HG03432 (cell line): ENCODE results near the gene KATNAL1.
"Not testable (repeated sequence)": the region's sequence is repeated elsewhere in the genome, so short reads cannot be mapped to it uniquely, and the experiment has no call there.

Experiments
- ATAC-seq: cut with Tn5 transposase; IDR thresholded peaks from one replicate; pipeline ENCODE4 v1.9.1; 2021; ENCODE audit warnings: mild to moderate bottlenecking, moderate library complexity; ENCODE audit not compliant: unreplicated experiment

Gene KATNAL1

DNA sequence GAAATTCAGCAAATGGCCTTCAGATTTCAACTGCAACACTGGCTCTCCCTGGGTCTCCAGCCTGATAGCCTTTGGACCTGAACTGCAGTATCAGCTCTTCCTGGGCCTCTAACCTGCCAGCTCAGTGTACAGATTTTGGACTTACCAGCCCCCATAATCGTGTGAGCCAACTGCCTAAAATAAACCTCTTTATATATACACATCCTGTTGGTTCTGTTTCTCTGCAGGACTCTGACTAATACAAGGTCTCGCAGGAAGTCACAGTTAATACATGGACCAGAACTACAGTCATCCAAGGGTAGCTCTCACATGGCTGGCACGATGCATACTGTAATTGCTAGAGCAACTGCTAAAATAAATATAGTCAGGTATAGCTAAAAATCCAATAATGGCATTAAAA, 85.1 kb downstream of the KATNAL1 start:
- ATAC-seq: no peak

DNA sequence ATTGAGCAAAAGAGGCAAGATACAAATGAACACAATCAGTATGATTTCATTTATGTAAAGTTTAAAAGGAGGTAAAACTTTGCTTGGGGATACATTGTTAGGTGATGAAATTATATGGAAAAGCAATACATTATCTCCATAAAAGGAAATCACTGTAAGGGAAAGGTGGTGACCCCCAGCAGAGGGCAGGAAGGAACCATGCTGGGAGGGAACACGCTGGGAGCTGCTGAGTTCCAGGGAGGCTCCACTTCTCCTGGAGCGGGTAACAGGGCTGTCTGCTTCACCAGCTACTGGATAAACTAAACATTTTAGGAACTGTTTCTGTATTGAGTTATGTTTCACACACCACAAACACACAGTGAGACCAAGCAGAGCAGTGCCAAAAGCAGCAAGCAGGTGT, 91.2 kb downstream of the KATNAL1 start:
- ATAC-seq: no peak

DNA sequence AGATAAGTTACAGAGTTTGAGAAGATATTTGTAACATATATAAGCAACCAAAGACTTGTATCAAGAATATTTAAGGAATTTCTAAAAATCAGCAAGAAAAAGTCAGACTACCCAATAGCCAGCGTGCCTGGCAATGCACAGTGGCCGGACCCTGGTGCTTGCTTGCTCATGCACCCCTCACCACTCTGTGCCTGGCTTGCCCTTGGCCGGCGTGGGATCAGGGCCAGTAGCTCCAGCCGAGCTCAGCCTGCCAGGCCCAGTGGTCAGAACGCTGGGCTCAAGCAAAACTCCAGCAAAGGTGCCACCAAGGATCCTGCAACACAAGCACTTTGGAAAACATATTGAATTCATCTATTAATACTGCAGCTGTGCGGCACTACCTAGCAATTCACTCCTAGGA, 95.1 kb downstream of the KATNAL1 start:
- ATAC-seq: no peak

DNA sequence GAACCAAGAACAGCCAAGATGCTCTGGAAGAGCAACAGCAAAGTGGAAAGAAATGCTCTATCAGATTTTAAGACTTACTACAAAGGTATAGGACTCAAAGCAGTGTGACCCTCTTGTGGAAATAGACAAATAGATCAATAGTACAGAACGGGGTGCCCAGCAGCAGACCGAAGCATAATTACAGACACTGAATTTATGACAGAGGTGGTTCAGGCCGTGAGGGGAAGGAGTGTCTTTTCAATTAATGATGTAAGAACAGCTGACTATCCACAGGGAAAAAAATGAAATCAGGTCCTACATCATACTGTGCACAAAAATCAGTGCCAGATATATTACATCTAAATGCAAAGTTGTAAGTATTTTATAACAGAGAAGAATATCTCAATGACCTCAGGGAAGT, 95.6 kb downstream of the KATNAL1 start:
- no peak for ATAC-seq

DNA sequence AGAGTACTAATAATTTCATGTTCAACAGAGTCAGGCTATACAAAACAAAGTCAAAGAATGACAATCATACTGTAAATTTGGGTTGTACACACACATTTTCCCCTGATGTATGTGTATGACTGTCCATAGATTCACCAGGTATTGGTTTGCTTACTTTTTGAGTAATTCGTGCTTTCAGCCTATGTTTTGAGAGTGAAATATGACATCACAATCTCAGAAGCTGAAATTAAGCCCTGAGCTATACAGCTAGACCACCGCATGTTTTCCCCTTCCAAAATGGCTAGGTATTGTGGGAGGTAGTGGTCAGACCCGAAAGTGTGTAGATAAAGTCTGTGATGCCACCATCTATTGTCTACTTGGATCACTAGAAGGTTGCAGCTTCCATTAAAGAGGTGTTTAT, 102.8 kb downstream of the KATNAL1 start:
- ATAC-seq: no peak

DNA sequence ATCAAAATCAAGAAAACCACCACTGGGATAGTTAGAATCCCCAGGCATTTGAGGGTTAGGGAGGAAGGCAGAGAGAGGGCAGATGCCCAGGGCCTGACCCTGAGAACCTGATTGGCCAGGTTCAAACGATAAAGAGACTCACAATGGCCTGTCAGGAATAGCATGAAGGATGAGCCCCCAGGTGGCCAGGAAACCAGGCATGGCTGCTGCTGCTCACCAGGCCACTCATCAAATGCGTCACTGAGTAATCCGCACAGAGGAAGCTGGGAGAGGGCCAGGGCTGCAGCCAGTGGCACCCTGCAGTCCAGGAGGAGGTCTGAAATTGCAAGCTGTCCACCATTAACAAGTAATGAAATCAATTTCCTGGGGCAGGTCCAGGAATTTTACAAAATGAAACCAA, 111.3 kb downstream of the KATNAL1 start:
- ATAC-seq: no peak

DNA sequence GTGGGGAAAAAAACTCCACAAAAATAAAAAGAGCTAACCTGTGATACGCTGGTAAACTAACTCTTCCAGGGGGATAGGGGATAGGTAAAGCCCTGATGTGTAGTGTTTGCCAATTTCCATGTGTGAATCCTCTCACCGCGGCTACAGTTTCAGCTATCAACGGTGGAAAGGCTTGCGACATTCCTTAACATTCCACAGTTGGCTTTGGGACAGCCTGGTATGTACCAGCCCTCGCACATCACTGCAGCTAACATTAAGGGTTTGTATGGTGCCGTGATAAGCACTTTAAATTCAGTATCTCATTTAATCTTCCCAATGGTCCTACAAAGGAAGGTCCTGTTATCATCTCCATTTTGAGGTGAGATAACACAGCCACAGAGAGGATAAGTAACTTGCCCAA, 112.4 kb downstream of the KATNAL1 start:
- no peak for ATAC-seq

DNA sequence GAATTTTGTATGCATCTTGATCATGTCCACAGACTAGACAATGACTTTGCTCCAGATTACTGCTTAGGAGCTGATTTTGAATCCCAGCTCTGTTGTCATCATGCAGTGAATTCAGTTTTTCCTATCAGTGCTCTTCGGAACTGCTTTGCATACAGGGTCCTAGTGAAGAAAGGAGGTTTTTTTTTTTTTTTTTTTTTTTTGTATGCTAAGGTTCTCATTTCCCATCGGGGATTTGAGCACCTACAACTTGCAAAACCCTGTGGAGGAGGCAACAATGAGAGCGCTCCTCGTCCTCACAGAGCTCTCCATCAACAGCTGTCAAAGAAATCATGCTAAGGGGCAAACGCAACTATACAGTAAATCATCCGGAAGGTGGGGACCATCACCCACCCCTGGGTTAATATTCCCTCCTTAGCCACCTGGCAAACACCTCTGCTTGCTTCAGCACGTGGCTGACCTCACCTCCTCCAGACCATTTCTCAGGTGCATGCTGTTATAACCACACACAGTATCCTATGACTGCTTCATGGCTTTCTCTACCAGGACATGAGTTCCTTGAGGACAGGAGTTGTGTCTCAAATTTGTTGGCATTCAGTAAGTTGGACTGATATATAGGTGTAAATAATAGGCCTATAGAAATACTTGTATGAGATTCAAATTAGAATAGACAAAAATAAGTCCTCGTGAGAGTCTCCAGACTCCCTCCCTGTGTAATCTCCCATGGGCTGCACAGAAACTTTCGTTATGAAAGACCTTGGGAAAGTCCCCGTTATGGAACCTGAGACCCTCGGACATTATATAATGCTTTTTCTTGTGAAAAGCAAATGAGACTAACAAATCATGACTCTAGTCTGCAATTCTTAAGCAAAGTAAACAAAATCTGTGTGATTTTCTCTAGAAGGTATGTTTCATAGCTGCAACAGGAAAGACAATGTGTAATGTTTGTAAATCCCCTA, 113.8 kb downstream of the KATNAL1 start:
- ATAC-seq: peak; percentile 50

DNA sequence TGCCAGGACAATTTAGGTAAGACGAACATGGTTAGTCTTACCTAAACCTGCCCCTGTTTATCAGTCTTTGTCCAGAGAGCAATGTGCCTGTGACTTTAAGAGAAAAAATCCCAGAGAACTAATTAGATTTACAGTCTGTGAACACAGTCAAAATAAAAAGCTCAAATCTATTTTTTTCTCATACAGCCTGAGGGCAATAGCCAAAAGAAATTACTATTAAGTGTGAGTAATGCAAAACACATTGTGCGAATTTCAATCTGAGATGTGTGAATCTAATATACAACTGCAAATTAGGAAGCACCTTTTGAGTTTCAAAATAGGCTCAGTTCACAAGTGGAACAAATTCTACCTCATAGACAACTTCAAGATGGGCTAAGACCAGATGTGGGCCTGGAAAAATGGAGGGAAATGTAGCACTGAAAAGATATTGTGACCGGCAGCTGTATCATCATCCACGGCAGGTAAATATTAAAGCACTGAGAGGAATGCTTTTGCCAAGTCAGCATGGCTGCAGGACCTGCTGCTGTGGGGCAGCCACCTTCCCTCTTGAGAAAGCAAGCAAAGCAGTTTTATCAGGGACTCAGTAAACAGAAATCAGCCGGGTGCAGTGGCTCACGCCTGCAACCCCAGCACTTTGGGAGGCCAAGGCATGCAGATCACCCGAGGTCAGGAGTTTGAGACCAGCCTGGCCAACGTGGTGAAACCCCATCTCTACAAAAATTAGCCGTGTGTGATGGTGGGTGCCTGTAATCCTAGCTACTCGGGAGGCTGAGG, 114.8 kb downstream of the KATNAL1 start:
- no peak for ATAC-seq

DNA sequence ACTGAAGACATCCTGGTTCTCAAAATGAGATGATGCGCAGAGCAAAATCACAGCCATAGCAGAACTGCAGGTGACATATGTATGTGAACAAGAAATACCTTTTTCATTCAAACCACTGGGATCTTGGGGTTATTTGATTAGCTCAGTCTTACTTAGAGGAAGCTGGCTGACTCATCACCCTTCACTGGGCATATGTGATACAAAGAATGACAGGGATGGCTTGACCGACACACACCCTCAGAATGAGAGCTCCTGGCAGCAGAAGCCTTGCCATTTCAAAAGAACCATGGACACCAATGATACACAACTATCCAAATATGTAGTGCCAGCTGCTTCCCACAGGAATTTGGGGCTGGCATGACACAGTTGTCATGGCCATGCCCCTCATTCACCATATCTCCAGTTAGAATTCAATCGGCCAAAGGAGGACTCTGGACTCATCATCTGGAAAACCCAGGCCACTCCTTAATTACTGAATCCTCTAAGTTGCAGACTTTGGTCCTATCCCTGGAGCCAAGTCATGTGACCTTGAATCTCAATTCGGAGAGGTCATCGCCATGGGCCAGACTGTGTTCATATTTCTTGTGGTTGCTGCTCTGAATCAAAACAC, 115.8 kb downstream of the KATNAL1 start:
- no peak for ATAC-seq

DNA sequence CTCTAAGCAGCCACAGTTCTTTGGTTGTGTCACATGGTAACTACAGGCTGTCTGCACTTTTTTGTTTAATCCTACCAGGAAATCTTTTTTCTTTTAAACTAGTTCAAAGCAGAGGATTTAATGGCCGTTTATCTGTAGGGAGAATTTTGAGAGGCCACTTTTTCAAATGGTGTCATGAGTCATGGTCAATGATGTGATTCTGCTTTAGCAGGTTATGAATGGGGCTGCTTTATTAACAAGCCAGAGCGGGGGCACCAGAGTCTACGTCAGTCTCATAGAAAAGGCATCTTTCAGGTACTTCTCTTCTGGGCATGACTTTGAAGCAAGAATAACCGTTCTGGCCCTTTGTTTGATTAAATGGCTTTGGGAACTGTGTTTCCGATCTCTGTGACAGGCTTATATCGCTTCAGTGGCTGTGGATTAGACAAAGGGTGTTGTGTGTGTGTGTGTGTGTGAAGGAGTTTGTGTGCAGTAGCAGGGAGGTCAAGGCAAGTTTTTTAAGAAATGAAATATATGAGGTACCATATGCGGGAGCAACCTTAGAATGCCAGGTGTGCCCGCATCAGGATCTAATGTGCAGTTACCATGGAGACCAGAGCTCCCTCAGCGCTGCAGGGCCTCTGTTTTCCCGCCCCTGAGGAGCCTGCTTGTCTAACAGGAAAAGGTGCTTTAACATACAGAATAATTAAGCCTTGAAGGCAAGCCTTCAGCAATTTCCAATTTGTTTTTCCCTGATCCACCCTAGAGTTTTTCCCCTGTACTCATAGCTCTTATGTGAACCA, 120.5 kb downstream of the KATNAL1 start:
- no peak for ATAC-seq

DNA sequence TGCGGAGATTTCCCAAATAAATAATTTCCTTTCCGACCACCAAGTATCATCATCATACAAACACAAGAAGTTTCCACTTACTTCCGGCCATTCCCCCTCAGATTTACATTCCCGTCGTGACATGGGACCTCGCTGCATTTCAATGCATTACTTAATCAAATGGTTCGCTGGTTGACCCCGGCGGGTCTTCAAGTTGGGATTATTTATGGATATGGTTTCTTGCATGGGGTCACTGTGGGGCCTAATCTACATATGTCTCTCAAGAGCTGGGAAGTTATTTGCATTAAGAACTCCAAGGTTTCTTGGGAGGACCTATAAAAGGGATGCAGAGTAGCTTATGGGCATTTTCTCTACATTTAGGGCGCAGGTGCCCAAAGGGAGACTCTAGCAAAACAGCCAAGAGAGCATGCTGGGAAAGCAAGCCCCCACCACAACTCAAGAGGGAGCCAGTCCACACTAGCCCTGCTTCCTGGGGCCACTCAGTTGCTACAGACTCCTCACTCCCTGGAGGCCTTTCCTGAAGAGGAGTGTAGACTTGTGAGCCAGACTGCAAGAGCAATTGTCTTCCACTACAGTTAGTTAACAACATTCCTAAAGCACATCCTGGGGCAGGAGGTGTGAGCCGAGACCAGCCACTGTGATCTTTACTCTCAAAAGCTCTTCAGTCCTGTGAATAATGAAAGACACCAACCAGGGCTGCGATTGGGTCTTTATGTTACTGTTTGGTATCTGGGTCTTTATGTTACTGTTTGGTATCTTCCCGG, 125.3 kb downstream of the KATNAL1 start:
- no peak for ATAC-seq

DNA sequence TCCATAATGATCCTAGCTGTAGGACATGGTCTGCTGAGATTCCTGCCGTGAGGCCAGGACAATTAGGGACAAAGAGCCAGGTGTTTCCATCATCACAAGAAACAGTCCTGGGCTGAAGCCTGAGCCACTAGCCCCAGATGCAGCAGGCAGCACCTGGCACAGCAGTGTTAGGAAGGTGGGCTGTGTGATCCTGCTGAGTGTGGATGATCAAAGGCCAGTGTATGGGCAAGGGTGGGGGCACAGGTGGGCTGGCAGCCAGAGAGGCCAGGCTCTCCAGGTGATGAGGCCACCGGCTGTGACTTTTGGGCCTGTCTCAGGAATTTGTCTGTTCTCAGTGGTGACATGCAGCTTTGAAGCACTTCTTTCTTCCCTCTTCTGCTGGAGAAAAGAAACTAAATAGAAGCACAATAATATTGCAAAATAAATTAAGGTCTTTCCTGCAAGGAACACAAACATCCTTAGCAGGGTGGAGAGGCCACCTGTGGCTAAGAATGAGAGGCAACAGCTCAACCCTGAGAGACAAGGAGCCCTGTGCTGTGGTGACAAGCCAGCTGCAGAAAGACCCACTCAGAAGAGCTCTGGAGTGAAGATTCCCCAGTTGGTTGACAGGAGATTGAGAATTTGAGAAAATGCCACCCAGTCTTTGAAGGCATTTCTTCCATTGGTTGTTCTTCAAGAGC, 127.6 kb downstream of the KATNAL1 start:
- ATAC-seq: no peak

DNA sequence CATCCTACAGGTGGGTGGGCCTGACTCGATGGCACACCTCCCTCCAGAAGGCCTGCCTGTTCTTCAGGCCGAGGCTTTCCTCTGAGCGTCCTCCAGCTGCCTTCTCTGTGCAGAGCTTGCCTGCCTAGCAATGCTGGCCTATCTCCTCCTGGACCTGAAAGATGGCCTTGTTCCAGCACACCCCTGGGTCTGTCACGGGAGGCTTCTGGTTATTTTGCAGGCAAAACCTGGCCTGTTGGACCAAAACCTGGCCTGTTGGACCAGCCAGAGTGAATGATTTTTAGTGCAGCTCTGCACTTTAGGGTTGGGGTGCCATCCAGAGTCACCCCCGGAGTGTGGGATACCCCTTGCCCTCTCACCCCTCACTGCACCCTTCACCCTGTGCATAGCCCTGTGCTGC, 128.4 kb downstream of the KATNAL1 start:
- ATAC-seq: no peak

DNA sequence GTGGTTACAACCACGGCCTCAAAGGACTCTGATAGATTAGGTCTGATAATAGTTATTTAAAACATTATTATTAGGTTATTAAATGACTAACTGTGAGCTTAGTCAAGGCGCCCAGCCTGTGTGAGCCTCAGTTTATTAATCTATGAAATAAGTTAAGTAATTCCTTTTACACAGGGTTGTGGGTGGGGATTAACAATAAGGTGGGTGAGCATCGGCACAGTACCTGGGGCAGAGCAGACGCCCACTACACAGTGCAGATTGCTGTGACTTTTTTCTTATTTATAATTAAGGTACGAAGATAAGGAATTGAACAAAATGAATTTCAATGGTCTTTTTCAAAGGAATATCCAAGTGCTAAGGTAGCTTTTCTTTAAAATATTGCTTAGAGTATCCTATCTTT, 132.2 kb downstream of the KATNAL1 start:
- no peak for ATAC-seq

DNA sequence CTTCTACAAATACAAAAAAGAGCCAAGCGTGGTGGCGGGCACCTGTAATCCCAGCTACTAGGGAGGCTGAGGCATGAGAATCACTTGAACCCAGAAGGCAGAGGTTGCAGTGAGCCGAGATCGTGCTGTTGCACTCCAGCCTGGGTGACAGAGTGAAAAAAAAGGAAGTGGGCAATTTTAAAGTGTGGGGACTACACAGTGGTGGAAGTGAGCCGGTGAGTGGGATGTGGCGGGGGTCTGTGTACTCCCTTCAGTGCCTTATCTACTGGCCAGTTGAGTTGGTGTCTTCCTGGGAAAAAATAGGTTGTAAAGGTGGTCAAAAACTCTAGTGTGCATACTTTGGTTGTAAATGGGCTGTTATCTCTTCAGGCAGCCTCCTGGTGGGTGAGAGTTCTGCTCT, 133.1 kb downstream of the KATNAL1 start:
- not testable (repeated sequence) for ATAC-seq

DNA sequence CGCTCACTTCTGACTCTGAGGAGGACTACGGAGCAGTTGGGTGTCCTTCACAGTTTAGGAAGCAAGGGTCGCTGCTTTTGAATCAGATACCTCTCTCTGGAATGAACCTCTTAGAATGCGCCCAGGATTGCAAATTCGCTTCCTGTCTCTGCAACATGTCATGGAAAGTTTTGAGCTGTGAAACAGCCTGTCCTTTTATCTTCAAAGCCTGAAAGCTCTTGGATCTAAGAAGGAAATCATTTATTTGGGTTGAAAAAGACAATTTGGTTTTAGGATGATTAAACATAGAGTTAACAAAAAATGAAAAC, 134.1 kb downstream of the KATNAL1 start:
- no peak for ATAC-seq

DNA sequence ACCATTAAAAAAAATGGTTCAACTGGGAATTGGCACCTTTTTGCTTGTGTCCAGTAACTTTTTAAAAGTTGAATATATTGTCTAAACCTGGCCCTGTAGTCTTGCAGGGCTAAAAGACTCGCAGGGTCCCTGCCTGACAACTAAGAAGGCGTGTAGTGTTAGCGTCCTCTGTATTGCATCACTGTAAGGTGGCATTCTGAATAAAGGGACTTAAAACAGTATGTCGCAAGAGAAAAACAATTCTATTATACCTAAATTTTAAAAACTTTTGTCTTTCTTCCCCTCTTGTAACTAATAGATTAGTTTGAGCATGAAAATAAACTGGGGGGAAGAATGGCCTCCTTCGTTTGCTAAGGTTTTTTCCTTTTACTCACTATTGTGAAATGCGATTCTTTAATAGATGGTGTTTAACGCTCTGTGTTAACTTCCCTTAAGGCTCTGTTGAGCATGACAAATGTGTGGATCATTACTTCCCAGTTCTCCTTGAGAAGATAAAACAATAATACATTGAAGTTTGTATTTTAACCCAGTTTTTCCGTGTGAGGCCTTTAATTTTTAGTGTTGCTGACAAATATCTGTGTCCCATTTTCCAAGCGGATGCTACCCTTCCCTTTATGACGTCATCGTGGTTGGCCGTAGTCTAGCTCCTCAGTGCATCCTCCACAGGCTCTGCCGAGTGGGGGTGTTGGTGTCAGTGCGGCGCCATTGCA, 134.6 kb downstream of the KATNAL1 start:
- ATAC-seq: no peak

DNA sequence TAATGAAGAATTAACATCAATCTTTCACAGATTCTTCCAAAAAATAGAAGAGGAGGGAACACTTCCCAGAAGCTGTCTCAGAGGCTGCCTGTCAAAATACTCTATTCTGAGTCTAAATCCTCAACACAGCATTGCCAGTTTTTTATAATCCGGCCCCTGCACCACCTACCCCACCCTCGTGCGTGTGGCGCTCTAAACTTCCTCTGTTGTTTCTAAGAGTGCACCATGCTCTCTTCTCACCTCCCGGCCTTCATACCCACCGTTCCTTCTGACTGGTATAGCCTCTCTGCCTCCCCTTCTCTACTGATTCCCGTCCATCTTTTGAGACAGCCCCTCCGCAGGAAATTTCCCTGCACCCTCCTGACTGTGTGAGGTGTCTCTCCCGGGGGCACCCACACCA, 136.8 kb downstream of the KATNAL1 start:
- ATAC-seq: no peak
